GM23338 (cell line): Measurements from ENCODE around the gene PPTC7.

ENCODE experiments used
- CREB1 ChIP-seq: fragments of 250-450 bp; sonication (Bioruptor Pico); IDR thresholded peaks from 2 replicates; pipeline ENCODE4 v1.5.0; 2020; ENCODE audit warnings: low read depth, mild to moderate bottlenecking, moderate library complexity
- EZH2 ChIP-seq: fragments of 200-600 bp; sonication (generic); IDR thresholded peaks from one replicate; pipeline ENCODE4 v1.8.0; 2017; ENCODE audit warnings: antibody characterized with exemption, mild to moderate bottlenecking, low read depth; ENCODE audit not compliant: unreplicated experiment
- POLR2AphosphoS5 ChIP-seq: IDR thresholded peaks from 2 replicates; pipeline ENCODE4 v1.6.1; 2016; ENCODE audit warnings: antibody characterized with exemption, low read depth
- ZNF331 ChIP-seq: fragments of 250-450 bp; sonication (Bioruptor Pico); IDR thresholded peaks from 2 replicates; pipeline ENCODE4 v1.5.0; 2020; ENCODE audit warnings: low read depth, mild to moderate bottlenecking, moderate library complexity
- TF ChIP-seq, protein P1 (sequence below), 2 experiments: fragments of 200-600 bp in 1 of 2; sonication (generic) in 1 of 2; conservative IDR thresholded peaks; 2 replicates each; pipeline versions ENCODE4 v1.5.1 to v1.6.1; 2016 to 2017; ENCODE audit warnings: antibody characterized with exemption in 2 of 2, low read depth in 2 of 2, mild to moderate bottlenecking in 2 of 2, moderate library complexity in 1 of 2
- TF ChIP-seq, protein P2 (sequence below): IDR thresholded peaks from one replicate; pipeline ENCODE4 v1.6.1; 2018; ENCODE audit warnings: antibody characterized with exemption; ENCODE audit not compliant: unreplicated experiment

DNA sequence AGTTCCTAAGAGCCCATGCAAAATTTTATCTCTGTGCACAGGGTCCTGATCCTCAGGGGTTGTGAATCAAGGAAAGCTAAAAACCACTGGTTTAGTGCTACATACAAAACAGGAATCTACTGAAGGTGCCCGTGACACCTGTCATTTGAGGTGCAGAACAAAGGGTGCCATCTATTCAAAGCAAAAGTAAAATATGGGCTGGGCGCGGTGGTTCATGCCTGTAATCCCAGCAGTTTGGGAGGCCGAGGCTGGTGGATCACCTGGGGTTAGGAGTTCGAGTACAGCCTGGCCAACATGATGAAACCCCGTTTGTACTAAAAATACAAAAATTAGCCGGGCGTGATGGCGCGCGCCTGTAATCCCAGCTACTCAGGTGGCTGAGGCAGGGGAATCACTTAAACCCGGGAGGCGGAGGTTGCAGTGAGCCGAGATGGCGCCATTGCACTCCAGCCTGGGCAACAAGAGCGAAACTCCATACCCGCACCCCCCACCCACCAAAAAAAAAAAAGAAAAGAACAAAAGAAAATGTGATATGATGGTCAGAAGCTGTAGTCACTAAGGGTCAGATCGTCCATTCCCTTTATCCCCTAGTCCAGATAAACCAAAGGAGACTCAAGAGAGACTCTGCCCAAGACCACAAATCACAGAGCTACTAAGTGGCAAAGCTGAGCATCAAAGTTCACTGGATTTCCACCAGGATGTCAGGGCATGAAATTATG, 3.4 kb downstream of the PPTC7 start:
- TF ChIP-seq, protein P1, sequence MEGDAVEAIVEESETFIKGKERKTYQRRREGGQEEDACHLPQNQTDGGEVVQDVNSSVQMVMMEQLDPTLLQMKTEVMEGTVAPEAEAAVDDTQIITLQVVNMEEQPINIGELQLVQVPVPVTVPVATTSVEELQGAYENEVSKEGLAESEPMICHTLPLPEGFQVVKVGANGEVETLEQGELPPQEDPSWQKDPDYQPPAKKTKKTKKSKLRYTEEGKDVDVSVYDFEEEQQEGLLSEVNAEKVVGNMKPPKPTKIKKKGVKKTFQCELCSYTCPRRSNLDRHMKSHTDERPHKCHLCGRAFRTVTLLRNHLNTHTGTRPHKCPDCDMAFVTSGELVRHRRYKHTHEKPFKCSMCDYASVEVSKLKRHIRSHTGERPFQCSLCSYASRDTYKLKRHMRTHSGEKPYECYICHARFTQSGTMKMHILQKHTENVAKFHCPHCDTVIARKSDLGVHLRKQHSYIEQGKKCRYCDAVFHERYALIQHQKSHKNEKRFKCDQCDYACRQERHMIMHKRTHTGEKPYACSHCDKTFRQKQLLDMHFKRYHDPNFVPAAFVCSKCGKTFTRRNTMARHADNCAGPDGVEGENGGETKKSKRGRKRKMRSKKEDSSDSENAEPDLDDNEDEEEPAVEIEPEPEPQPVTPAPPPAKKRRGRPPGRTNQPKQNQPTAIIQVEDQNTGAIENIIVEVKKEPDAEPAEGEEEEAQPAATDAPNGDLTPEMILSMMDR (conservative IDR thresholded peaks at IDR 0.05; ENCODE audit: low read depth in 2 of 2): no peak
- TF ChIP-seq, protein P2, sequence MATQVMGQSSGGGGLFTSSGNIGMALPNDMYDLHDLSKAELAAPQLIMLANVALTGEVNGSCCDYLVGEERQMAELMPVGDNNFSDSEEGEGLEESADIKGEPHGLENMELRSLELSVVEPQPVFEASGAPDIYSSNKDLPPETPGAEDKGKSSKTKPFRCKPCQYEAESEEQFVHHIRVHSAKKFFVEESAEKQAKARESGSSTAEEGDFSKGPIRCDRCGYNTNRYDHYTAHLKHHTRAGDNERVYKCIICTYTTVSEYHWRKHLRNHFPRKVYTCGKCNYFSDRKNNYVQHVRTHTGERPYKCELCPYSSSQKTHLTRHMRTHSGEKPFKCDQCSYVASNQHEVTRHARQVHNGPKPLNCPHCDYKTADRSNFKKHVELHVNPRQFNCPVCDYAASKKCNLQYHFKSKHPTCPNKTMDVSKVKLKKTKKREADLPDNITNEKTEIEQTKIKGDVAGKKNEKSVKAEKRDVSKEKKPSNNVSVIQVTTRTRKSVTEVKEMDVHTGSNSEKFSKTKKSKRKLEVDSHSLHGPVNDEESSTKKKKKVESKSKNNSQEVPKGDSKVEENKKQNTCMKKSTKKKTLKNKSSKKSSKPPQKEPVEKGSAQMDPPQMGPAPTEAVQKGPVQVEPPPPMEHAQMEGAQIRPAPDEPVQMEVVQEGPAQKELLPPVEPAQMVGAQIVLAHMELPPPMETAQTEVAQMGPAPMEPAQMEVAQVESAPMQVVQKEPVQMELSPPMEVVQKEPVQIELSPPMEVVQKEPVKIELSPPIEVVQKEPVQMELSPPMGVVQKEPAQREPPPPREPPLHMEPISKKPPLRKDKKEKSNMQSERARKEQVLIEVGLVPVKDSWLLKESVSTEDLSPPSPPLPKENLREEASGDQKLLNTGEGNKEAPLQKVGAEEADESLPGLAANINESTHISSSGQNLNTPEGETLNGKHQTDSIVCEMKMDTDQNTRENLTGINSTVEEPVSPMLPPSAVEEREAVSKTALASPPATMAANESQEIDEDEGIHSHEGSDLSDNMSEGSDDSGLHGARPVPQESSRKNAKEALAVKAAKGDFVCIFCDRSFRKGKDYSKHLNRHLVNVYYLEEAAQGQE: no peak
- TF ChIP-seq ZNF331 (CRISPR knock-in tag): no peak
- TF ChIP-seq CREB1 (CRISPR knock-in tag): no peak
- no peak for TF ChIP-seq EZH2
- TF ChIP-seq POLR2AphosphoS5: no peak
